OCI-LY7 (cell line): ENCODE measurements around the gene CRY1. TPM values are rescaled to one million over a fixed set of nuclear protein-coding genes. Genes with fewer than 3 reads are reported as not detected.

Source experiments
- BruUV-seq: library from RNA; stranded (reverse); fragments of 400-500 nt; replicated peaks from 2 replicates; lab custom pipeline; 2021; lab: Mats Ljungman, UMichigan
- CTCF ChIA-PET: fragments of 300-600 bp; sonication (Branson Sonifier 250); formaldehyde crosslinking; loops from one replicate; lab custom pipeline; 2022; ENCODE audit warnings: antibody characterized with exemption; ENCODE audit not compliant: unreplicated experiment; lab: Charles Lee
- POLR2A ChIA-PET: fragments of 300-600 bp; sonication (Branson Sonifier 250); formaldehyde crosslinking; loops from one replicate; lab custom pipeline; 2022; ENCODE audit warnings: antibody characterized with exemption; lab: Charles Lee
- DNase-seq: peaks from one replicate; pipeline ENCODE4 v3.0.0-alpha.2; 2015; ENCODE audit warnings: low spot score
- H2AFZ ChIP-seq: fragments of 200-600 bp; sonication (generic), shearing (Covaris generic); 2 replicates; pipeline ENCODE4 v1.6.1; 2014; ENCODE audit warnings: mild to moderate bottlenecking, antibody characterized with exemption, low read length, moderate library complexity
- H3K27ac ChIP-seq: fragments of 200-600 bp; sonication (generic); 2 replicates; pipeline ENCODE4 v1.5.1; 2014; ENCODE audit warnings: mixed run types, low read depth, mild to moderate bottlenecking, moderate library complexity, low read length, inconsistent platforms; ENCODE audit not compliant: poor library complexity, severe bottlenecking
- H3K36me3 ChIP-seq: fragments of 200-600 bp; sonication (generic); 2 replicates; pipeline ENCODE4 v1.6.1; 2014; ENCODE audit warnings: mild to moderate bottlenecking, antibody characterized with exemption, low read length, moderate library complexity, mixed read lengths; ENCODE audit not compliant: insufficient read depth
- H3K4me1 ChIP-seq: fragments of 200-600 bp; sonication (generic); 2 replicates; pipeline ENCODE4 v1.5.1; 2014; ENCODE audit warnings: mild to moderate bottlenecking, low read length; ENCODE audit not compliant: insufficient read depth, poor library complexity, severe bottlenecking
- H3K4me2 ChIP-seq: fragments of 200-600 bp; sonication (generic); 2 replicates; pipeline ENCODE4 v1.6.1; 2014; ENCODE audit warnings: mild to moderate bottlenecking, low read length
- H3K4me3 ChIP-seq: fragments of 200-600 bp; sonication (generic); 2 replicates; pipeline ENCODE4 v1.5.1; 2014; ENCODE audit warnings: mild to moderate bottlenecking, low read depth, low read length; ENCODE audit not compliant: poor library complexity, severe bottlenecking
- H3K79me2 ChIP-seq: fragments of 200-600 bp; sonication (generic); 2 replicates; pipeline ENCODE4 v1.6.1; 2016; ENCODE audit warnings: low read depth, mild to moderate bottlenecking, low read length, moderate library complexity, mixed read lengths; ENCODE audit not compliant: insufficient read depth
- H3K9me2 ChIP-seq: fragments of 200-600 bp; sonication (generic); 2 replicates; pipeline ENCODE4 v1.6.1; 2016; ENCODE audit warnings: mild to moderate bottlenecking, low read length, mixed read lengths; ENCODE audit not compliant: insufficient read depth
- H3K9me3 ChIP-seq: fragments of 200-600 bp; sonication (generic); 2 replicates; pipeline ENCODE4 v1.6.1; 2014; ENCODE audit warnings: mild to moderate bottlenecking, mixed run types, low read length, mixed read lengths
- H4K20me1 ChIP-seq: fragments of 200-600 bp; sonication (generic); 2 replicates; pipeline ENCODE4 v1.6.1; 2014; ENCODE audit warnings: mild to moderate bottlenecking, antibody characterized with exemption, low read length, moderate library complexity, mixed read lengths; ENCODE audit not compliant: insufficient read depth
- EZH2phosphoT487 ChIP-seq: fragments of 200-600 bp; sonication (generic); IDR thresholded peaks from 2 replicates; pipeline ENCODE4 v1.6.1; 2018; ENCODE audit warnings: low read depth, borderline replicate concordance, mild to moderate bottlenecking, mixed run types, antibody characterized with exemption, low read length, moderate library complexity, mixed read lengths
- intact Hi-C: fragments of 100-400 bp; cut with micrococcal nuclease; formaldehyde crosslinking; loops from one replicate; pipeline ENCODE4 v1.10.0; 2022; ENCODE audit not compliant: unreplicated experiment
- total RNA-seq, 2 experiments: library from RNA; depleted of rRNA in 1 of 2; stranded (reverse); fragments of >200 nt in 1 of 2; shearing (Covaris generic) in 1 of 2; gene quantifications; 2 replicates each; pipeline ENCODE4 v1.2.3, GENCODE V29; 2014 to 2022
- TF ChIP-seq, protein P1 (sequence below): fragments of 200-600 bp; sonication (generic); conservative IDR thresholded peaks from 2 replicates; pipeline ENCODE4 v1.5.1; 2014; ENCODE audit warnings: mild to moderate bottlenecking, antibody characterized with exemption, low read length, moderate library complexity, mixed read lengths

CRY1 gene
- total RNA-seq, 2 experiments from 2014 or later: not detected

- BruUV-seq: no TSS peak
Measured at GRCh38 chr12:107131832-107132616, 38.7 kb upstream of the CRY1 start.

GRCh38 chr12:107130830-107131611 lies 37.7 kb upstream of the CRY1 start:
- TF ChIP-seq EZH2phosphoT487: no peak
- TF ChIP-seq, protein P1, sequence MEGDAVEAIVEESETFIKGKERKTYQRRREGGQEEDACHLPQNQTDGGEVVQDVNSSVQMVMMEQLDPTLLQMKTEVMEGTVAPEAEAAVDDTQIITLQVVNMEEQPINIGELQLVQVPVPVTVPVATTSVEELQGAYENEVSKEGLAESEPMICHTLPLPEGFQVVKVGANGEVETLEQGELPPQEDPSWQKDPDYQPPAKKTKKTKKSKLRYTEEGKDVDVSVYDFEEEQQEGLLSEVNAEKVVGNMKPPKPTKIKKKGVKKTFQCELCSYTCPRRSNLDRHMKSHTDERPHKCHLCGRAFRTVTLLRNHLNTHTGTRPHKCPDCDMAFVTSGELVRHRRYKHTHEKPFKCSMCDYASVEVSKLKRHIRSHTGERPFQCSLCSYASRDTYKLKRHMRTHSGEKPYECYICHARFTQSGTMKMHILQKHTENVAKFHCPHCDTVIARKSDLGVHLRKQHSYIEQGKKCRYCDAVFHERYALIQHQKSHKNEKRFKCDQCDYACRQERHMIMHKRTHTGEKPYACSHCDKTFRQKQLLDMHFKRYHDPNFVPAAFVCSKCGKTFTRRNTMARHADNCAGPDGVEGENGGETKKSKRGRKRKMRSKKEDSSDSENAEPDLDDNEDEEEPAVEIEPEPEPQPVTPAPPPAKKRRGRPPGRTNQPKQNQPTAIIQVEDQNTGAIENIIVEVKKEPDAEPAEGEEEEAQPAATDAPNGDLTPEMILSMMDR: no peak
- intact Hi-C loops: no loop called here
- POLR2A ChIA-PET: interaction anchor here (0.5 kb wide), 1 partner anchor 725 kb away, joined by 6 read pairs; no protein-coding TSS in a partner anchor

More at GRCh38 chr12:107131832-107132616, 38.7 kb upstream of the CRY1 start:
- no peaks in the 10 kb centered on the region for H3K9me3 ChIP-seq
- no peaks in the 10 kb centered on the region for H3K36me3 ChIP-seq
- peak; percentile 46 for DNase-seq
- H3K9me2 ChIP-seq: no peaks in the 10 kb centered on the region
- TF ChIP-seq, protein P1: peak; percentile 94
- no peak for TF ChIP-seq EZH2phosphoT487
- no peak overlapping the region for H3K4me2 ChIP-seq
- POLR2A ChIA-PET: interaction anchor here (0.5 to 1.0 kb wide), 3 partner anchors 446 to 510 kb away, joined by 3 to 4 read pairs (median 3); no protein-coding TSS in a partner anchor
- H3K4me3 ChIP-seq: no peak overlapping the region
- H3K27ac ChIP-seq: no peak overlapping the region
- CTCF ChIA-PET: no interaction called here
- H2AFZ ChIP-seq: no peak overlapping the region
- intact Hi-C loops: loop anchor here (1.0 kb wide), 2 partner anchors 270 to 475 kb away; no protein-coding TSS in a partner anchor
- H3K4me1 ChIP-seq: no peaks in the 10 kb centered on the region
- no peaks in the 10 kb centered on the region for H4K20me1 ChIP-seq
- H3K79me2 ChIP-seq: no peaks in the 10 kb centered on the region

More at GRCh38 chr12:107130830-107131611, 37.7 kb upstream of the CRY1 start:
- no peak overlapping the region for H3K4me2 ChIP-seq
- H3K36me3 ChIP-seq: no peaks in the 10 kb centered on the region
- no TSS peak for BruUV-seq
- H3K27ac ChIP-seq: no peak overlapping the region
- H3K4me1 ChIP-seq: no peaks in the 10 kb centered on the region
- DNase-seq: no peak
- CTCF ChIA-PET: no interaction called here
- no peak overlapping the region for H2AFZ ChIP-seq
- no peaks in the 10 kb centered on the region for H3K9me3 ChIP-seq
- H3K79me2 ChIP-seq: no peaks in the 10 kb centered on the region
- H3K9me2 ChIP-seq: no peaks in the 10 kb centered on the region
- H4K20me1 ChIP-seq: no peaks in the 10 kb centered on the region
- H3K4me3 ChIP-seq: no peak overlapping the region
